ENCODE results near the gene TTYH3.

Gene TTYH3

DNA sequence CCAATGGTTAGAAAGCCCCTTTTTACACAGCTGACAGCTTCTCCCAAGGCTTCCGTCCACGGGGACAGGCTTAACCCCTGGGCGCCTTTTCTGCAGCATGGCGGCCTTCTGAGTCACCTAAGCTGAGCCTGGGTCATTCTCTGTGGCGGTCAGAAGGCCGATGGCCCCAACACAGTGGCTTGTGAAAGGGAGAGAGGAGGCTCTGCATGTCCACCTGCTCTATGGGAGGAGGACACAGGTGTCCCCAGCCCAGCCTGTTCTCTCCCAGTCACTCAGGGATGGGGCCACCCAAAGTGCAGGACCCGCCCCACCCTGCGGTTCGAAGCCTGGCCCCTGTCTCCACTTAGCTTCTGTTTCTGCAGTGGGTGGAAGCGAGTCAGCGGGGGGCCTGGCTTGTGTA lies 20.4 kb upstream of the TTYH3 start:
- in situ Hi-C loops (cut with MboI; ENCODE audit: low pct_unique_long_range_greater_than_20kb, low sequenced_read_pairs, unreplicated experiment): no loop called here
- DNase-seq (ENCODE audit: low spot score): no peak

DNA sequence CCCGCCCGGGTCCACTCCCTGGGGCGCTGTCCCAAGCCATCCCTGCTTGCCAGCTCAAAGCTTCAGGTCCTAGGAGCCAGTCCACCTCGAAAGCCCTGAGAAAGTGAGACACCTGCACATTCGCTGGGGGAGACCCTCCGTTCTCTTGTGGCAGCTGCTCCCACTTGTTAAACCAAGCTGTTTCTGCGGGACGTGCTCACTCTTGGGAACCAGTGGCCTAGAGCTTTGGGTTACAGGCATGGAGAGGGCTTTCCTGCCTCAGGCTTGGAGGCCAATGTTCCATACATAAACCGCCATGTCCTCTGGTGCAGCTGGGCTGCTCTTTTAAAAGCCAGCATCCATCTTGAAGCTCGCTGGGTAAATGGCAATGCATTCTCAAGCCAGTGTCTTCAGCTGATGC lies 19.9 kb upstream of the TTYH3 start:
- TF ChIP-seq, protein P1, sequence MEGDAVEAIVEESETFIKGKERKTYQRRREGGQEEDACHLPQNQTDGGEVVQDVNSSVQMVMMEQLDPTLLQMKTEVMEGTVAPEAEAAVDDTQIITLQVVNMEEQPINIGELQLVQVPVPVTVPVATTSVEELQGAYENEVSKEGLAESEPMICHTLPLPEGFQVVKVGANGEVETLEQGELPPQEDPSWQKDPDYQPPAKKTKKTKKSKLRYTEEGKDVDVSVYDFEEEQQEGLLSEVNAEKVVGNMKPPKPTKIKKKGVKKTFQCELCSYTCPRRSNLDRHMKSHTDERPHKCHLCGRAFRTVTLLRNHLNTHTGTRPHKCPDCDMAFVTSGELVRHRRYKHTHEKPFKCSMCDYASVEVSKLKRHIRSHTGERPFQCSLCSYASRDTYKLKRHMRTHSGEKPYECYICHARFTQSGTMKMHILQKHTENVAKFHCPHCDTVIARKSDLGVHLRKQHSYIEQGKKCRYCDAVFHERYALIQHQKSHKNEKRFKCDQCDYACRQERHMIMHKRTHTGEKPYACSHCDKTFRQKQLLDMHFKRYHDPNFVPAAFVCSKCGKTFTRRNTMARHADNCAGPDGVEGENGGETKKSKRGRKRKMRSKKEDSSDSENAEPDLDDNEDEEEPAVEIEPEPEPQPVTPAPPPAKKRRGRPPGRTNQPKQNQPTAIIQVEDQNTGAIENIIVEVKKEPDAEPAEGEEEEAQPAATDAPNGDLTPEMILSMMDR (IDR thresholded peaks at IDR 0.05; ENCODE audit: extremely low read depth, insufficient read depth, missing control alignments): no peak
- in situ Hi-C loops (cut with MboI; ENCODE audit: low pct_unique_long_range_greater_than_20kb, low sequenced_read_pairs, unreplicated experiment): no loop called here
- DNase-seq (ENCODE audit: low spot score): no peak

More for the DNA sequence above, 20.4 kb upstream of the TTYH3 start:
- TF ChIP-seq, protein P1 (IDR thresholded peaks at IDR 0.05; ENCODE audit: extremely low read depth, insufficient read depth, missing control alignments): no peak

DNA sequence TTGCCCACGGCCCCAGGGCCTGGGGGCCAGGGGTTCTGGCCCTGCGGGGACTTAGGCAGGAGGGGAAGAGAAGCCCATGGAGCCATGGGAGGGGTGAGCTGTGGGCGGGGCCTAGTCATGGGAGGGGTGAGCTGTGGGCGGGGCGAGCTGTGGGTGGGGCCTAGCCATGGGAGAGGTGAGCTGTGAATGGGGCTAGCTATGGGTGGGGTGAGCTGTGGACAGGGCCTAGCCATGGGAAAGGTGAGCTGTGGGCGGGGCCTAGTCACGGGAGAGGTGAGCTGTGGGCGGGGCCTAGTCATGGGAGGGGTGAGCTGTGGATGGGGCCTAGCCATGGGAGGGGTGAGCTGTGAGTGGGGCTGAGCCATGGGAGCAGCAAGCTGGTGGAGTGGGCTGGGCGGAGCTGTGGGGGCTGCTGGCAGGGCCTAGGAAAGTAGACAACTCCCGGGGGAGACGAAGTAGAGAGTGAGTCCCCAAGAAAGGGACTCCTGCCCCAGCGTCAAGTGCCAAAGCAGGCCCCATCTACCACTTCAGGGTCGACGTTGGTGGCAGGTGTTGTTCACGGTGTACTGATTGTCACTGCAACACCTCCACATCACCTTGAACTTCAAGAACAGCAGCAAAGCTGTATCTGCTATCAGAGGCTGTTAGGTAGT lies 19.2 kb upstream of the TTYH3 start:
- in situ Hi-C loops (cut with MboI; ENCODE audit: low pct_unique_long_range_greater_than_20kb, low sequenced_read_pairs, unreplicated experiment): no loop called here
- peak; percentile 41 for DNase-seq (ENCODE audit: low spot score)

DNA sequence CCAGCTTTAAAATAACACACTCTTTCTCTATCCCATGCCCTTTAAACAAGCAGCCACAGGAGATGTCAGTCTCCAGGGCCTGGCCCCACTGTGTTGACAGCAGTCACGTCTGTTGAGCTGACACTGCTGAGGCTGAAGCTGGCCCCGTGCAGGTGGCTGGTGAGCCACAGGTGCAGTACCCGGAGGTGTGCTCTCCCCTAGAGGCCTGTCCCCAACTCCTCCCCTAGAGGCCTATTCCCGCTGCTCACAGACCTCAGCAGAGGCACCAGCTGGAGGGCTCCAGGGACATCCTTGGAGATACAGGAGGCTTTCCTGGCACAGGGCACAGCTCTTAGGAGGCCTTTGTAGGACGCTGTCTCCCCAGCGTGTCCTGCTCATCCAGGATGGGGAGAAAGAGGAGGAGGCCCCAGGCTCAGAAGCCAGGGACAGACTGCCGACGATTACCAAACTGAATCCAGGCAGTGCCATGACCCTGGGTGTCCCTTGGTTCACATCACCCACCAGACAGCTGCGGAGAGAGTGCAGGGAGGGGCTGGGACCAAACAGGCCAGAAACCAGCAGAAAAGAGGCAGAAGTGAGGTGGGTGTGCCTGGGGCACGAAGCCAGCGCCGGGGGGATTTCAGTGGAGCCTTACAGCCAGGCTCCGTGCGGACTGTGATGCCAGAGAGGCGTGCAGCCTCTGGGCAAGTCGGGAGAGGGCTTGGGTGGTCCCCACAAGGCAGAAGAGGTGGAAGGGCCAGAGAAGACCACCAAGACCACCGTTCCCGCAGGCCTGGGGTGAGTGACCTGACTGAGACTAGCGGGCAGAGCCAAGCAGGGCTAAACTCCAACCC lies 18.5 kb upstream of the TTYH3 start:
- TF ChIP-seq, protein P1 (IDR thresholded peaks at IDR 0.05; ENCODE audit: extremely low read depth, insufficient read depth, missing control alignments): no peak
- in situ Hi-C loops (cut with MboI; ENCODE audit: low pct_unique_long_range_greater_than_20kb, low sequenced_read_pairs, unreplicated experiment): no loop called here
- DNase-seq (ENCODE audit: low spot score): no peak

More for the DNA sequence above, 19.2 kb upstream of the TTYH3 start:
- TF ChIP-seq, protein P1 (IDR thresholded peaks at IDR 0.05; ENCODE audit: extremely low read depth, insufficient read depth, missing control alignments): no peak

DNA sequence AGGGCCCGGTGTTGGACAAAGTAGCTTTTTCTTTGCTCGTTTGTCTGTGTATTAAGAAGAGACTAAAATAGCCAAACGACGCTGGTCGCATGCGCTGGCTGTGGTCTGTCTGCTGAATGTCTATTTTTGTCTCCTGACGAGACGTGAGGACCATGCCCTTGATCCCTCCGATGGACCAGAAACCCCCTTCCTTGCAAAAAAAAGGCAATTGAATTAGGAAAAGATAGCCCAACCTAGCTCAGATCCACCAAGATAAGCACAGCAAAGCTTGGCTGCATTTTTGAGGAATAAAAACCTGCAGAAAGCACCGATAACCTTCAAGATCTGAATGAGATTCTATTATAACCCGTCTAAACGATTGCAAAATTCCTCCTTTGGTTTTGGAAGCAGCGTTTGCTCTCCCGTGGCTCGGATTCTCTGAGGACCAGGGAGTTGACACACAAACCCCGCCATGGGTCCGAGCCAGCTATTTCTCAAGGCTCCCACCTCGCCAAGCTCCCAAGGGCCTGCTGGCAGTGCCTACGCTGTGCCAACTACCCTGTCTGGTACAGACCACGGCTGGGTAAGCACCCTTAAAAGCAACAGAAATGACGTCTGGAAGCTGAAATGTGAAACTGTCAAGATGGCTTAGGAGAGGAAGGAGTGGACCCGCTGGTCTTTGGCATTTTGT lies 17.7 kb upstream of the TTYH3 start:
- TF ChIP-seq, protein P1 (IDR thresholded peaks at IDR 0.05; ENCODE audit: extremely low read depth, insufficient read depth, missing control alignments): no peak
- in situ Hi-C loops (cut with MboI; ENCODE audit: low pct_unique_long_range_greater_than_20kb, low sequenced_read_pairs, unreplicated experiment): no loop called here
- DNase-seq (ENCODE audit: low spot score): no peak

DNA sequence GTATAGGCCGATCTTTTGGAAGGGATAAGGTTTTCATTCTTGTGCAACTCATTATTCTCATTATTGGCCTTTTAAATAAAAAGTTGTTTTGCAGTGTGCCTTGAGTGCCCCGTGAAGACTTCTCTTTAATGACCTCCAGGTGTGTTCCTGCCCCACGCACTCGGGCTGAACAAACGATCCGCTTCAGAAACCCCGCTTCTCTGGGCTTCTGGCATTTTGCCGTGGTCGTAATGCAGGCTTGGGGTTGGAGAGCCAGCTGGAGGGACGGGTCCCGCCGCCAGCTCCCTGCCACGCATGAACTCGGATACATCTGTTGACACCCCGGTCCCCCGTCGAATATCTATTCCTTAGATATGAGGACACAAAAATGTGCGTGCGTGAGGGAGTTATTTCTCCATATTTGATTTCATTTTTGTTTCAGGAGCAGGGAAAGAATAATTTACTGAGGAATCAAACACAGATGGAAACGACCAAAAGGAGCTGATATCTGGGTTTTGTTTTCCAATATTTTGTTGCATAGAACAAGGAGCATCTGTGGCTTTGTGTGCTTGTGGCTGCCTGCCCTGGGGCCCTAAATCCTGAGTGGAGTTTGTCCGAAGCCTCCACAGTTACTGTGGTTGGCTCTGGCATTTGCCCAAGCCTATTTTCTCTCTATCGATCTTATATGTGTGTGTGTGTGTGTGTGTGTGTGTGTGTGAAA lies 17.0 kb upstream of the TTYH3 start:
- no peak for DNase-seq (ENCODE audit: low spot score)
- TF ChIP-seq, protein P1 (IDR thresholded peaks at IDR 0.05; ENCODE audit: extremely low read depth, insufficient read depth, missing control alignments): no peak
- in situ Hi-C loops (cut with MboI; ENCODE audit: low pct_unique_long_range_greater_than_20kb, low sequenced_read_pairs, unreplicated experiment): no loop called here
